Erythroblast (primary cell): ENCODE measurements around the gene TRIM69.

Experiments
- GATA1 ChIP-seq: IDR thresholded peaks from 2 replicates; pipeline ENCODE4 v1.6.1; 2011; ENCODE audit warnings: low read depth, mild to moderate bottlenecking, control low read depth, low read length, moderate library complexity
- POLR2A ChIP-seq: IDR thresholded peaks from 2 replicates; pipeline ENCODE4 v1.6.1; 2011; ENCODE audit warnings: mild to moderate bottlenecking, low read length

- TF ChIP-seq POLR2A (no peak), GATA1 (no peak)
These were observed 25.9 kb upstream of the TRIM69 start for GRCh38 chr15:44710236-44711095.
